Right lobe of liver (tissue), 6 donors: Measurements from ENCODE around the gene TTLL5. TPM values are rescaled to one million over a fixed set of nuclear protein-coding genes. Genes with fewer than 3 reads are reported as not detected.

ENCODE experiments used
- ATAC-seq, 4 donors: fragments of 200-7000 bp; cut with Tn5 transposase; one replicate each; pipeline ENCODE4 v1.9.1; 2020; ENCODE audit warnings: mild to moderate bottlenecking in 4 of 4, moderate library complexity in 4 of 4
- DNase-seq, 3 donors: peaks; one replicate each; pipeline ENCODE4 v3.0.0-alpha.2; 2020
- H3K27ac ChIP-seq, 3 donors: fragments of 200-600 bp; one replicate each; pipeline ENCODE4 v1.8.0; 2022
- H3K27me3 ChIP-seq, 2 donors: fragments of 200-600 bp; one replicate each; pipeline ENCODE4 v1.8.0; 2022
- H3K36me3 ChIP-seq, 4 donors: fragments of 200-600 bp; sonication (generic) in 1 of 4; one replicate each; pipeline versions ENCODE4 v1.5.1 to v1.8.0; 2017 to 2022; ENCODE audit warnings: control low read depth in 1 of 4
- H3K4me1 ChIP-seq, 4 donors: fragments of 200-600 bp; sonication (generic) in 1 of 4; one replicate each; pipeline versions ENCODE4 v1.5.1 to v1.8.0; 2017 to 2022; ENCODE audit warnings: control low read depth in 1 of 4
- H3K4me3 ChIP-seq, 3 donors: fragments of 200-600 bp; one replicate each; pipeline ENCODE4 v1.8.0; 2022
- H3K9me3 ChIP-seq, 4 donors: fragments of 200-600 bp; sonication (generic) in 1 of 4; one replicate each; pipeline versions ENCODE4 v1.5.1 to v1.8.0; 2017 to 2022; ENCODE audit warnings: control low read depth in 1 of 4
- POLR2A ChIP-seq: fragments of 450-650 bp; IDR thresholded peaks from one replicate; pipeline ENCODE4 v1.6.1; 2017; ENCODE audit warnings: antibody characterized with exemption, mild to moderate bottlenecking
- WGBS: methylation state at CpG from one replicate; pipeline ENCODE4 v1.1.6; 2018; ENCODE audit warnings: low coverage, low lambda C conversion rate; ENCODE audit not compliant: insufficient coverage; ENCODE audit errors: missing lambda C conversion rate; 5-methylcytosine and 5-hydroxymethylcytosine counted together
- intact Hi-C, 2 donors: fragments of 100-400 bp; cut with DNase I; formaldehyde crosslinking; loops; one replicate each; pipeline versions ENCODE4 v1.11.2 to v1.14.1; 2022
- total RNA-seq, 6 experiments: library from RNA; depleted of rRNA in 2 of 6; stranded (reverse); fragments of >200 nt in 2 of 6; fragmentation: NEBNext Ultra II Directional in 3 of 6; extraction: Animal tissue kit (Norgen Biotek cat#: 25700) in 3 of 6; gene quantifications; one replicate each; pipeline versions ENCODE4 v1.1.0 to v1.2.4, GENCODE V29; 2016 to 2023
- TF ChIP-seq, protein P1 (sequence below), 4 donors: fragments of 200-600 bp in 3 of 4; fragments of 450-650 bp in 1 of 4; IDR thresholded peaks; one replicate each; pipeline versions ENCODE4 v1.5.1 to v1.8.0; 2016 to 2022; ENCODE audit warnings: antibody characterized with exemption in 4 of 4, mild to moderate bottlenecking in 2 of 4
- donor health status: DM: no; HTN: yes; CAD: no.
- donor health status: DM: no; HTN: no; CAD: no.
- donor health status: DM: no; HTN: no; CAD: no.
- donor health status: DM: no; HTN: yes; CAD: no.
- donor health status: DM: no; HTN: yes; CAD: no.

TTLL5 gene
- total RNA-seq, 6 experiments from 2014 or later: 7.4 to 13.8 (median 11.9) TPM

DNA sequence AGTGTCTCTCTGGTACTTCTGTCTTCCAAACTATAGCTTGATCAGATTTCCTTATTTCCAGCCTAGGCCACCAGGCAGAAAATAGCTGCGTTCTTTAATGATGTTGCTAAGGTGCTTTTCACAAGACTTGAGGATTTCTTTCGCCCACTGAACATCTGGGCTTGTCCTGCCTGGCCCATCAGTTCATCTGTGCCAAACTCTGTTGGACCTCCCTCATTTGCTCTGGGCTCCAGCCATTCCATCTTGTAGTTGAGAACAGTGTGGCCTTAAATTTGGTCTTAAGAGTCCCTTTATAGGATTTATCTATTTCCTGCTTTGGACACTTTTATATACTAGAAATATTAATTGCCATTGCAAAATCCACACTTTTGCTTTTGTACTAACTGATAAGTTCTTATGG lies 109.6 kb downstream of the TTLL5 start:
- Histone ChIP-seq H3K4me3 (no peak overlapping the region), H3K27ac (no peak overlapping the region), H3K36me3 (peaks cover 0 to 4% (median 0%) of the 10 kb centered on the region in 4 donors), H3K9me3 (no peaks in the 10 kb centered on the region), H3K4me1 (no peaks in the 10 kb centered on the region), H3K27me3 (no peaks in the 10 kb centered on the region)
- TF ChIP-seq POLR2A: no peak
- TF ChIP-seq, protein P1, sequence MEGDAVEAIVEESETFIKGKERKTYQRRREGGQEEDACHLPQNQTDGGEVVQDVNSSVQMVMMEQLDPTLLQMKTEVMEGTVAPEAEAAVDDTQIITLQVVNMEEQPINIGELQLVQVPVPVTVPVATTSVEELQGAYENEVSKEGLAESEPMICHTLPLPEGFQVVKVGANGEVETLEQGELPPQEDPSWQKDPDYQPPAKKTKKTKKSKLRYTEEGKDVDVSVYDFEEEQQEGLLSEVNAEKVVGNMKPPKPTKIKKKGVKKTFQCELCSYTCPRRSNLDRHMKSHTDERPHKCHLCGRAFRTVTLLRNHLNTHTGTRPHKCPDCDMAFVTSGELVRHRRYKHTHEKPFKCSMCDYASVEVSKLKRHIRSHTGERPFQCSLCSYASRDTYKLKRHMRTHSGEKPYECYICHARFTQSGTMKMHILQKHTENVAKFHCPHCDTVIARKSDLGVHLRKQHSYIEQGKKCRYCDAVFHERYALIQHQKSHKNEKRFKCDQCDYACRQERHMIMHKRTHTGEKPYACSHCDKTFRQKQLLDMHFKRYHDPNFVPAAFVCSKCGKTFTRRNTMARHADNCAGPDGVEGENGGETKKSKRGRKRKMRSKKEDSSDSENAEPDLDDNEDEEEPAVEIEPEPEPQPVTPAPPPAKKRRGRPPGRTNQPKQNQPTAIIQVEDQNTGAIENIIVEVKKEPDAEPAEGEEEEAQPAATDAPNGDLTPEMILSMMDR (IDR thresholded peaks at IDR 0.05): no peak
- intact Hi-C loops: no loop called here
- no peak for ATAC-seq
- no peak for DNase-seq
- WGBS: no CpG with 5 or more reads among the region's 2 CpGs

DNA sequence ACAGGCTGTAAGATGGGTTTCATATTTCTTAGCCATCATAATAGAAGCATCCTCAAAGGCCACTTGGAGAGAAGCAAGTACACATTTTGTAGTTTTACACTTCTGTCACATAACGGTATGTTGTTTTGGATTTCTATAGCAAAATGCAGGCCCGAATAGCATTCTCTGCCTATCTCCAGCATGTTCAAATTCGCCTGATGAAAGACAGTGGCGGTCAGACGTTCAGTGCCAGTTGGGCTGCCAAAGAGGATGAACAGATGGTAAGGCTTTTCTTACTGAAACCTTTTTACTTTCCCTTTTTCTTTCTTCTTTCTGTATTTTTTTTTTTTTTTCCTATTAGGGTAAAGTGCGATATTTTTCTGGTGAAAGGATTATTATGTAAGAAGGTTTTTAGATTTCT lies 110.5 kb downstream of the TTLL5 start:
- no peak for ATAC-seq
- WGBS: 91% methylated on average over 6 of the region's 6 CpGs
- intact Hi-C loops: no loop called here
- Histone ChIP-seq H3K36me3 (peaks cover 0 to 10% (median 0%) of the 10 kb centered on the region in 4 donors), H3K4me1 (no peaks in the 10 kb centered on the region), H3K4me3 (no peak overlapping the region), H3K27ac (no peak overlapping the region), H3K9me3 (no peaks in the 10 kb centered on the region), H3K27me3 (no peaks in the 10 kb centered on the region)
- DNase-seq: no peak
- TF ChIP-seq, protein P1 (IDR thresholded peaks at IDR 0.05): no peak
- no peak for TF ChIP-seq POLR2A

DNA sequence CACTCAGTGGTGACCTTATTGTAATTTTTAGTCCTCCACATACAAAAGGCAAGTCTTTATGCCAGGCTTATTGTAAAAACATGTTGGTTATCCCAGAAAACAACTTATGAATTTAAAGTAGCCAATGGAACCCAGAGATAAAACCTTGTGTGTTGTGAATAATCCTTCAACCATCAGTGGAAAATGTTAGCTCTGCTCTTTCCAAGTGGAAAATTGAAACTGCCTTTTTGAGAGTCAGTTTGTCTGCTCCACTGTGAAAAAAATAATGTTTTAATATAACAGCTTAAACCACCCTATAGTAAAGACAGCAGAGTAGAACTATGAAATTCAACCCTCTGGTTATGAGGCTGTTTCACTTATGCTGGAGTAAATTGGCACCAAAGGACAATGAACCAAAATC lies 112.0 kb downstream of the TTLL5 start:
- Histone ChIP-seq H3K4me1 (no peaks in the 10 kb centered on the region), H3K27ac (no peak overlapping the region), H3K27me3 (no peaks in the 10 kb centered on the region), H3K9me3 (no peaks in the 10 kb centered on the region), H3K4me3 (no peak overlapping the region), H3K36me3 (peaks cover 0 to 15% (median 0%) of the 10 kb centered on the region in 4 donors)
- TF ChIP-seq, protein P1 (IDR thresholded peaks at IDR 0.05): no peak
- TF ChIP-seq POLR2A: no peak
- no peak for DNase-seq
- ATAC-seq: no peak
- intact Hi-C loops: no loop called here

DNA sequence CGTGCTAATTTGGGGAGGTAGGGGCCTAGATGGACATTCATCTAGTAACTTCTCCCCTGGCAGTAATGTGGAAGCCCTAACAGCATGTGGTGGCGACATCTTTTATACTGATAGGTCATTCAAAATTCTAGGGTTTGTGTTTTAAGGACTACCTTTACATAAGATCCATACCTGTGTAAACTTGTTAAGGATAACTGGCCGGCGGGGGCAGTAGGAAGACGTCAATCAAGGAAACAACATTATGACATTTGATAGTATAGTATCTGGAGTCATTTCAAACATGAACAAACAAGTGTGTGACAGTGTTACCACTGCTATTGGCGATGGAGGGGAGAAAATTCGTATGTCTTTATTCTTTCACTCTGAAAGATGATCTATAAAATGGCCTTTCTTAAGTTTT lies 120.0 kb downstream of the TTLL5 start:
- H3K27me3 ChIP-seq: no peaks in the 10 kb centered on the region
- 91% methylated on average over 6 of the region's 7 CpGs for WGBS
- TF ChIP-seq POLR2A: no peak
- TF ChIP-seq, protein P1 (IDR thresholded peaks at IDR 0.05): no peak
- intact Hi-C loops: no loop called here
- peaks cover 0 to 14% (median 2%) of the 10 kb centered on the region in 4 donors for H3K36me3 ChIP-seq
- H3K27ac ChIP-seq: no peak overlapping the region
- DNase-seq: no peak
- H3K9me3 ChIP-seq: no peaks in the 10 kb centered on the region
- ATAC-seq: no peak
- no peaks in the 10 kb centered on the region for H3K4me1 ChIP-seq
- no peak overlapping the region for H3K4me3 ChIP-seq

DNA sequence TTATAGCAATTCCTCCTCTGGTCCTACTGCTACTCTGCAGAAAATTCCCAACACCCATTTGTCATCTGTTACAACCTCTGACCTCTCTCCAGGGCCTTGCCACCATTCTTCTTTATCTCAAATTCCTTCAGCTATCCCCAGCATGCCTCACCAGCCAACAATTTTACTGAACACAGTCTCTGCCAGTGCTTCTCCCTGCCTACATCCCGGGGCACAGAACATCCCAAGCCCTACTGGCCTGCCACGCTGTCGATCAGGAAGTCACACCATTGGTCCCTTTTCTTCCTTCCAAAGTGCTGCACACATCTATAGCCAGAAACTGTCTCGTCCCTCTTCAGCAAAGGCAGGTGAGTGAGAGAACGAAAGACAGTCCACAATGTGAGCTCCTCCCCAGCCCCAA lies 122.1 kb downstream of the TTLL5 start:
- TF ChIP-seq, protein P1 (IDR thresholded peaks at IDR 0.05): no peak
- no peak for TF ChIP-seq POLR2A
- no peaks in the 10 kb centered on the region for H3K27me3 ChIP-seq
- no peak overlapping the region for H3K27ac ChIP-seq
- peaks cover 0 to 7% (median 2%) of the 10 kb centered on the region in 4 donors for H3K36me3 ChIP-seq
- no peaks in the 10 kb centered on the region for H3K4me1 ChIP-seq
- H3K9me3 ChIP-seq: no peaks in the 10 kb centered on the region
- ATAC-seq (no peak), DNase-seq (no peak)
- 95% methylated on average over 5 of the region's 5 CpGs for WGBS
- intact Hi-C loops: no loop called here
- no peak overlapping the region for H3K4me3 ChIP-seq
